Activated naive CD8-positive, alpha-beta T cell treated with anti-CD3 and anti-CD28 coated beads, Interleukin-2, amount 10 ng/mL, durations not matched to agents 7 days and 5 days (primary cell): Measurements from ENCODE around the gene IRF1. TPM values are rescaled to one million over a fixed set of nuclear protein-coding genes. Genes with fewer than 3 reads are reported as not detected.
A peak's percentile ranks its signal among the peaks of the same experiment; 100 is the strongest.
"Not testable (repeated sequence)": the region's sequence is repeated elsewhere in the genome, so short reads cannot be mapped to it uniquely, and the experiment has no call there.

ENCODE experiments used
- ATAC-seq: fragments of 150-1000 bp; cut with Tn5 transposase; one replicate; pipeline ENCODE4 v1.10.0; 2021; ENCODE audit warnings: low read depth, moderate library complexity
- POLR2A ChIA-PET: fragments of 350-600 bp; sonication (Branson Sonifier 250); formaldehyde crosslinking; loops from one replicate; lab custom pipeline; 2021; ENCODE audit warnings: antibody characterized with exemption; lab: Charles Lee
- DNase-seq: peaks from one replicate; pipeline ENCODE4 v3.0.0; 2021
- H3K27ac Mint-ChIP-seq: one replicate; pipeline ENCODE4 v1.8.0; 2022; ENCODE audit warnings: mild to moderate bottlenecking, mixed read lengths
- H3K27me3 Mint-ChIP-seq: one replicate; pipeline ENCODE4 v1.8.0; 2022; ENCODE audit warnings: mild to moderate bottlenecking, moderate library complexity, mixed read lengths
- H3K36me3 Mint-ChIP-seq: one replicate; pipeline ENCODE4 v1.8.0; 2021; ENCODE audit warnings: mild to moderate bottlenecking, mixed read lengths
- H3K4me1 Mint-ChIP-seq: one replicate; pipeline ENCODE4 v1.8.0; 2021; ENCODE audit warnings: mixed read lengths
- H3K4me3 Mint-ChIP-seq: one replicate; pipeline ENCODE4 v1.8.0; 2022; ENCODE audit warnings: mild to moderate bottlenecking, moderate library complexity, mixed read lengths
- H3K9me3 Mint-ChIP-seq: one replicate; pipeline ENCODE4 v1.8.0; 2021; ENCODE audit warnings: mixed read lengths
- total RNA-seq, 2 experiments: library from RNA; stranded (reverse); gene quantifications; one replicate each; pipeline ENCODE4 v1.2.3, GENCODE V29; 2021

The IRF1 gene
- total RNA-seq, 2 experiments from 2014 or later, result 228 to 238 TPM

- Mint-ChIP-seq H3K27ac (peak overlapping the region; percentile 52), H3K4me3 (no peak overlapping the region), H3K4me1 (peaks cover 47% of the 10 kb centered on the region), H3K9me3 (peaks cover 2% of the 10 kb centered on the region), H3K27me3 (no peaks in the 10 kb centered on the region), H3K36me3 (peaks cover 64% of the 10 kb centered on the region)
- POLR2A ChIA-PET, result interaction anchor here (1.0 to 1.9 kb wide), 7 partner anchors 8 to 44 kb away, joined by 3 to 11 read pairs (median 8); partner anchors contain the start of gene IRF1
- ATAC-seq (no peak), DNase-seq (no peak)
Observed at GRCh38 chr5:132446621-132447020, 44.0 kb downstream of the IRF1 start.

DNA sequence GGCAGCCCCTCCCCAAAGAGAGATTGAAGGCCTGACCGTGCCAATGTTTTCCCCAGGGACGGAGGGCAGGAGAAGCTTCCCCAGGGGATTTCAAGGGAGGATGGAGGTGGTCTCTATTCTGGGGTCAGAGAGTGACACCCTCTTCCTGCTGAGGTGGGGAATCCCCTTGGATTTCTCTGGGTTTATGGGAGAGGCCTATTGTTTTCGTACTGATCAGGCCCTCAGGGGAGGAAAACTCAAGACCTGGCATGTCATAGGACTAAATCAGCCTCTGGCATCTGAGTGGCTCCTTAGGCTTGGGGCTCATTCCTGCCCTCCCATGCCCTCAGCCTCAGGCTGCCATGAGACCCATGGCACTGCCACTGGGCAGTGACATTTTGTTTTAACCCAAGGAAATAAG is 44.6 kb downstream of the IRF1 start:
- Mint-ChIP-seq H3K4me1 (peaks cover 49% of the 10 kb centered on the region), H3K27ac (no peak overlapping the region), H3K9me3 (peaks cover 2% of the 10 kb centered on the region), H3K36me3 (peaks cover 65% of the 10 kb centered on the region), H3K4me3 (no peak overlapping the region), H3K27me3 (no peaks in the 10 kb centered on the region)
- no peak for ATAC-seq
- DNase-seq, result no peak
- POLR2A ChIA-PET, result no interaction called here

GRCh38 chr5:132445640-132445923 is 45.0 kb downstream of the IRF1 start:
- POLR2A ChIA-PET, result interaction anchor here (0.6 kb wide), 1 partner anchor 11 kb away, joined by 3 read pairs; no protein-coding TSS in a partner anchor
- ATAC-seq (no peak), DNase-seq (no peak)
- peaks cover 2% of the 10 kb centered on the region for H3K9me3 Mint-ChIP-seq
- H3K27me3 Mint-ChIP-seq, result no peaks in the 10 kb centered on the region
- no peak overlapping the region for H3K27ac Mint-ChIP-seq
- peaks cover 65% of the 10 kb centered on the region for H3K36me3 Mint-ChIP-seq
- no peak overlapping the region for H3K4me3 Mint-ChIP-seq
- peaks cover 50% of the 10 kb centered on the region for H3K4me1 Mint-ChIP-seq

DNA sequence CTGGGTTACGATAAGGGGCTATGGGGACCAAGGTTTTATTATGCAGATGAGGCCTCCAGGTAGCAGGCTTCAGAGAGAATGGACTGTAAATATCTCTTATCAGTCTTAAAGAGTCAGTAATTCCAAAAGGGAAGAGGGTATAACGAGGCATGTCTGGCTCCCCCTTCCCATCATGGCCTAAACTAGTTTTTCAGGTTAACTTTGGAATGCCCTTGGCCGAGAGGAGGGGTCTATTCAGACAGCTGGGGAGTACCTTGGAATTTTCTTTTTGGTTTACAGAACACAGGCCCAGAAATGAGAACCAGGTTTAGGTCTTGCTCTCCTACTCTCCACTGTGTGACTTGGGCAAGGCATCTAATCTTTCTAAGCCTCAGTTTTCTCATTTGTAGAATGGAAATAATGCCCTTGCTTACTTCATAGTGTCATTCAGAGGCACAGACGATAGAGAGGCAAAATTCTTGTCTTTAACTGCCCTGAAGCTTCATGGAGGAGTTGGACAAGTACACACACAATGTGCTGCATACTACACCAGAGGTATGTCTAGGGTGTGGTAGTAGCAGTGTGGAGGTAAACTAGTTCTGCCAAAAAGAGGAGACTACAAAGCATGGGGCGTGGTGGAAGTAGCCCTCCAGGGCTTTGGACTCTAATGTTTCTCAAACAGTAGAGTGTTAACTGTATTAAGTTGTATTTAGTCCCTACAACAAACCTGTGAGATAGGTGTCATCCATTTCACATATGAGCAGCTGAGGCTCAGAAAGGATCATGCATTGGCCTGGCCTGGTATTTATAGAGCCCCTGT is 45.5 kb downstream of the IRF1 start:
- ATAC-seq, result no peak
- Mint-ChIP-seq H3K36me3 (peaks cover 66% of the 10 kb centered on the region), H3K9me3 (peaks cover 2% of the 10 kb centered on the region), H3K4me3 (no peak overlapping the region), H3K27me3 (no peaks in the 10 kb centered on the region), H3K4me1 (peaks cover 52% of the 10 kb centered on the region), H3K27ac (peak overlapping the region; percentile 39)
- POLR2A ChIA-PET, result interaction anchor here (0.6 to 2.1 kb wide), 5 partner anchors 10 to 43 kb away, joined by 3 to 15 read pairs (median 3); no protein-coding TSS in a partner anchor
- no peak for DNase-seq

- ATAC-seq, result no peak
- POLR2A ChIA-PET, result interaction anchor here (0.9 to 2.1 kb wide), 6 partner anchors 11 to 46 kb away, joined by 3 to 15 read pairs (median 4); partner anchors contain the start of gene IRF1
- H3K4me1 Mint-ChIP-seq, result peaks cover 62% of the 10 kb centered on the region
- no peak overlapping the region for H3K4me3 Mint-ChIP-seq
- DNase-seq, result no peak
- peaks cover 63% of the 10 kb centered on the region for H3K36me3 Mint-ChIP-seq
- H3K27ac Mint-ChIP-seq, result peak overlapping the region; percentile 37
- H3K27me3 Mint-ChIP-seq, result no peaks in the 10 kb centered on the region
- H3K9me3 Mint-ChIP-seq, result peaks cover 2% of the 10 kb centered on the region
Observed at GRCh38 chr5:132444061-132444460, 46.5 kb downstream of the IRF1 start.

DNA sequence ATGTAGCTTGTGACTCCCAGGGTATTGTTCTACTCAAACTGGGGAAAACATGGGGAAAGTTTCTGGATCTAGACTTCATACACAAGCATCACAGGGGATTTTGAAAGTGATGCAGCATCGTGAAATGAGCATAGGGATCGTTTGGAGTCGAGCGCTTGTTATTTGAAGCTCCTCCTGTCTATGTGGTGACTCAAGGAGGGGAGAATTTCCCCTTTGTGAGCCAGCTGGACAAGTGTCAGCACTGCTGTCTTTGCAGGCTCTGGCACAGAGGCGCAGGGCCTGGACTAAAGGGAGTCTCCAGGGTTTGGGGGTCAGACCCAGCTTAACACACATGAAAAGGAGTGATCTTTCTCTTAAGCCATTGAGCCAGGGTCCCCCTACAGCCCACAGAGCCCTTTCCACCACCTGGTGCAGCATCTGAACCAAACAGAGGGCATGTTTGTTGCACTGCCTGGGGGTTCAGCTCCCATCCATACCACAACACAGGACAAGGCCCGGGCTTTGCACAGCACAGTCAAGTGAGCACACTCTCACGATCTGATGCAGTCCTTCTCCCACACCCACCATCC is 51.0 kb downstream of the IRF1 start:
- DNase-seq (no peak), ATAC-seq (no peak)
- Mint-ChIP-seq H3K27ac (peak overlapping the region; percentile 86), H3K9me3 (no peaks in the 10 kb centered on the region), H3K4me1 (peaks cover 76% of the 10 kb centered on the region), H3K27me3 (no peaks in the 10 kb centered on the region), H3K36me3 (peaks cover 48% of the 10 kb centered on the region), H3K4me3 (peak overlapping the region; percentile 3)
- POLR2A ChIA-PET, result interaction anchor here (1.0 to 6.1 kb wide), 12 partner anchors 11 to 57 kb away, joined by 3 to 65 read pairs (median 5); partner anchors contain the start of gene IRF1

DNA sequence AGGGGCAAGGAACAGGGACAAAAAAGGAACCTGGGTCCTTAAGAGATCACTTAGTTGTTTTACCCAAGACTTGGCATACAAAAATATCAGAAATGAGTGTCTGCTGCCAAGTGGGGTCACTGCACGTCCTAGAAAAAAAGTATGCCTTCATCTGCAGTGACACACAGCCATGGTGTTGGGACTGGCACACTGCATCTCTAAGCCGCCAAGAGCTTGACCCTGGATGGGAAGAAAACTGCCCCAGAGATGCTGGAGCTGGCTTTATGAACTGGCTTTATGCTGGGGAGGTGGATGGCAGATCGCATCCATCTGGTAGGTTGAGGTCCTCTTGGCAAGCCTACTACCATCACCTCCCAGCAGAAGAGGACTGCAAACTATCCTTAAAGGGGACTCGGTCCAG is 51.7 kb downstream of the IRF1 start:
- no peaks in the 10 kb centered on the region for H3K9me3 Mint-ChIP-seq
- DNase-seq (no peak), ATAC-seq (no peak)
- peak overlapping the region; percentile 28 for H3K4me3 Mint-ChIP-seq
- H3K4me1 Mint-ChIP-seq, result peaks cover 77% of the 10 kb centered on the region
- H3K36me3 Mint-ChIP-seq, result peaks cover 50% of the 10 kb centered on the region
- H3K27ac Mint-ChIP-seq, result peak overlapping the region; percentile 86
- no peaks in the 10 kb centered on the region for H3K27me3 Mint-ChIP-seq
- POLR2A ChIA-PET, result interaction anchor here (1.0 to 6.1 kb wide), 14 partner anchors 8 to 57 kb away, joined by 3 to 65 read pairs (median 4); partner anchors contain the start of gene IRF1

- H3K27me3 Mint-ChIP-seq, result not testable (repeated sequence)
Observed at GRCh38 chr5:132438267-132438645, 52.3 kb downstream of the IRF1 start.

DNA sequence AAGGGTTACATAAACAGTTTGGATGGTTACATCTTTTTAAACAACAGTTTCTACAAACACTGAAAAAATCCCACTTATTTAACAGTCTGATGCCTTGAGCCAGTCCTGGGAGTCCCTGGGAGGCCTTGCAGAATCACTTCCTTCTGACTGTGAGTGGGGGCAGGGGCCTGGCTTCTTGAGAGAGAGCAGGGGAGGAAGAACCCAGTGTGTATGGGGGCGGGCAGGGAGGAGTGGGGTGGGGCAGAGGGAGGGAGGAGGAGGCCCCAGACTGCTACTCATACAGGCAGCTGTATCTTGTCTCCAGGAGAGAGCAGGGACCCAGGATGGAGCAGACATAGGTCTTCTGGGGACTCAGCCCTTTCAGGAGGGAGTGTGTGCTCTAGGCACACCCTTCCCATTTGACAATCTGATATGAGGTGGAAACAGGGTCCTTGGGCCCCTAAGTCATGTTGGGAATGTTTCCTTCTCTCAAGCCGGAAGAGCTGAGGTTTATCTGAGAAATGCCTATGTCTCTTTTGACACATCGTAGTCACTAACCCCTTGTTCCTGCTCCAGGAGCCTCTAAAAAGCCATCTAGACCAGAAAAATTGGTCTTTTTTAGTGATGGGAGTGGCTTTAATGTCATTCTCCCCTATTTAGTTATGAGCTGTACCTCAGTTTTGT is 52.8 kb downstream of the IRF1 start:
- Mint-ChIP-seq H3K27me3 (no peaks in the 10 kb centered on the region), H3K27ac (peak overlapping the region; percentile 86), H3K36me3 (peaks cover 48% of the 10 kb centered on the region), H3K9me3 (no peaks in the 10 kb centered on the region), H3K4me1 (peaks cover 73% of the 10 kb centered on the region), H3K4me3 (peak overlapping the region; percentile 66)
- peak; percentile 98 for ATAC-seq
- DNase-seq, result peak; percentile 65
- POLR2A ChIA-PET, result interaction anchor here (0.7 to 6.1 kb wide), 14 partner anchors 9 to 58 kb away, joined by 3 to 65 read pairs (median 6); partner anchors contain the start of gene IRF1

More at GRCh38 chr5:132438267-132438645, 52.3 kb downstream of the IRF1 start:
- ATAC-seq, H3K9me3 Mint-ChIP-seq, DNase-seq: not testable (repeated sequence)
- Mint-ChIP-seq H3K4me1 (peaks cover 75% of the 10 kb centered on the region), H3K36me3 (peaks cover 48% of the 10 kb centered on the region), H3K4me3 (peak overlapping the region; percentile 66), H3K27ac (peak overlapping the region; percentile 86)
- POLR2A ChIA-PET, result interaction anchor here (0.7 to 6.1 kb wide), 13 partner anchors 9 to 58 kb away, joined by 3 to 65 read pairs (median 6); partner anchors contain the start of gene IRF1

GRCh38 chr5:132436936-132437335 is 53.6 kb downstream of the IRF1 start:
- POLR2A ChIA-PET, result interaction anchor here (1.1 to 6.1 kb wide), 9 partner anchors 10 to 54 kb away, joined by 3 to 65 read pairs (median 36); partner anchors contain the start of gene IRF1
- Mint-ChIP-seq H3K9me3 (no peaks in the 10 kb centered on the region), H3K4me3 (peak overlapping the region; percentile 66), H3K27ac (peak overlapping the region; percentile 86), H3K4me1 (peaks cover 73% of the 10 kb centered on the region), H3K36me3 (peaks cover 50% of the 10 kb centered on the region), H3K27me3 (no peaks in the 10 kb centered on the region)
- ATAC-seq, result no peak
- DNase-seq, result no peak

DNA sequence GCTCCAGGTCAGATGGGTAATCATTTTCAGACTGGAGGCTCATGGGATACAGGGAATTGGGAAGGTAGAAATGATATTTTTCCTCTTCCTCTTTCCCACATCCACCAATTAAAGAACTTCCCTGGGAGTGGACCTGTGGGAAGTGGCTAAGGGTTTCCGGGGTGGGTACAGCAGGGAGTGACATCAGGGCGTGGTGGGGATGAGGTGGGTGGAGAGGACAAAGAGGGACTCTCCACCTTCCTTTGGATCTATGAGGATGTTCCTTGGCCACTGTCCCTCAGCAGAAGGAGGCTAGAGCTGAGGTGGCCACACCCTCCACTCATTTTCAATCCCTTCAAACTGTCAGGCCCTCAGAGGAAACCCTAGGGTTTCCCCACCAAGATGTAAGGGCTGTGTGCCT is 54.7 kb downstream of the IRF1 start:
- ATAC-seq (no peak), DNase-seq (no peak)
- peaks cover 46% of the 10 kb centered on the region for H3K36me3 Mint-ChIP-seq
- H3K9me3 Mint-ChIP-seq, result no peaks in the 10 kb centered on the region
- peaks cover 72% of the 10 kb centered on the region for H3K4me1 Mint-ChIP-seq
- POLR2A ChIA-PET, result interaction anchor here (1.1 to 6.1 kb wide), 7 partner anchors 9 to 55 kb away, joined by 4 to 65 read pairs (median 43); partner anchors contain the start of gene IRF1
- peak overlapping the region; percentile 69 for H3K27ac Mint-ChIP-seq
- no peaks in the 10 kb centered on the region for H3K27me3 Mint-ChIP-seq
- H3K4me3 Mint-ChIP-seq, result no peak overlapping the region

DNA sequence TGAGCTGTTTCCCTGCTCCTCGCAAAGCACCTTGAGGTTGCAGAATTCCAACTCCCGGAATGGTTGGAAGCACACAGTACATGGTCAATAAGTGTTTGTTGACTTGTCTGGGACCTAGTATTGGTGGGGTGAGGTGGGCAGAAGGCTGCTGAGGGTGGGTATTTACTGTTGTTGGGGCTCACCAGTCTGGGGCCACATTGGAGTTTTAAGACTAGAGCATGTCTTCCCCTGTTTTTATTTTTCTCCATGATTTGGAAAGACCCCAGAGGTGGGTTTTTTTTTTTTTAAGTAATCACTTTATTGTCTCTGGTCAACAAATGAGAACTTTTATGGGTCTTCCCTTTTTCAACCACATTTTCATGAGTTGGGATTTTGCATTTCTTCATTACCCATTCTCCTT is 55.1 kb downstream of the IRF1 start:
- Mint-ChIP-seq H3K27me3 (no peaks in the 10 kb centered on the region), H3K4me1 (peaks cover 76% of the 10 kb centered on the region), H3K4me3 (no peak overlapping the region), H3K36me3 (peaks cover 46% of the 10 kb centered on the region), H3K9me3 (no peaks in the 10 kb centered on the region), H3K27ac (peak overlapping the region; percentile 69)
- DNase-seq (no peak), ATAC-seq (no peak)
- POLR2A ChIA-PET, result interaction anchor here (3.7 to 6.1 kb wide), 4 partner anchors 8 to 55 kb away, joined by 36 to 65 read pairs (median 51); partner anchors contain the start of gene IRF1
